Hematopoietic multipotent progenitor cell treated with erythropoietin and hydrocortisone succinate and interleukin-3 and kit ligand, for 17 days (in vitro differentiated cells): ENCODE results near the gene SLC22A9.
"Not testable (repeated sequence)": the region's sequence is repeated elsewhere in the genome, so short reads cannot be mapped to it uniquely, and the experiment has no call there.

Experiments
- DNase-seq: peaks from one replicate; pipeline ENCODE4 v3.0.0-alpha.2; 2015; ENCODE audit warnings: low spot score

Gene SLC22A9

GRCh38 chr11:63369165-63369970 lies at the start of gene SLC22A9:
Gene SLC22A9 (plus strand): TSS chr11:63369785. CDS start chr11:63370057, 272 bp downstream.
- no peak for DNase-seq

GRCh38 chr11:63321723-63322122 lies 47.9 kb upstream of the SLC22A9 start:
- DNase-seq: no peak

GRCh38 chr11:63335089-63335488 lies 34.5 kb upstream of the SLC22A9 start:
- DNase-seq: not testable (repeated sequence)

- no peak for DNase-seq
These were observed 32.5 kb upstream of the SLC22A9 start for GRCh38 chr11:63337070-63337469.

GRCh38 chr11:63343130-63343529 lies 26.5 kb upstream of the SLC22A9 start:
- DNase-seq: no peak

- no peak for DNase-seq
These were observed 17.4 kb upstream of the SLC22A9 start for GRCh38 chr11:63352144-63352543.

GRCh38 chr11:63362196-63362793 lies 7.3 kb upstream of the SLC22A9 start:
- DNase-seq: no peak

- no peak for DNase-seq
These were observed 495 bp downstream of the SLC22A9 start for GRCh38 chr11:63369971-63370588.

- DNase-seq: no peak
These were observed 1.8 kb downstream of the SLC22A9 start for GRCh38 chr11:63371396-63371795.

GRCh38 chr11:63375434-63375833 lies 5.8 kb downstream of the SLC22A9 start:
- DNase-seq: no peak

- DNase-seq: no peak
These were observed 10.5 kb downstream of the SLC22A9 start for GRCh38 chr11:63380130-63380529.

GRCh38 chr11:63395697-63396096 lies 26.1 kb downstream of the SLC22A9 start:
- DNase-seq: no peak

- no peak for DNase-seq
These were observed 34.8 kb downstream of the SLC22A9 start for GRCh38 chr11:63404161-63404935.

- DNase-seq: no peak
These were observed 35.5 kb downstream of the SLC22A9 start for GRCh38 chr11:63405114-63405513.

GRCh38 chr11:63406458-63406857 lies 36.9 kb downstream of the SLC22A9 start:
- no peak for DNase-seq

GRCh38 chr11:63417174-63417852 lies 47.7 kb downstream of the SLC22A9 start:
- DNase-seq: no peak

GRCh38 chr11:63427971-63428508 lies 58.5 kb downstream of the SLC22A9 start:
- DNase-seq: no peak

GRCh38 chr11:63430731-63431130 lies 61.1 kb downstream of the SLC22A9 start:
- not testable (repeated sequence) for DNase-seq

GRCh38 chr11:63435351-63435750 lies 65.8 kb downstream of the SLC22A9 start:
- DNase-seq: not testable (repeated sequence)

GRCh38 chr11:63435831-63436230 lies 66.2 kb downstream of the SLC22A9 start:
- DNase-seq: not testable (repeated sequence)

GRCh38 chr11:63443714-63444113 lies 74.1 kb downstream of the SLC22A9 start:
- DNase-seq: no peak
